A549 (cell line): ENCODE data around the gene TMEM185A. TPM values are rescaled to one million over a fixed set of nuclear protein-coding genes. Genes with fewer than 3 reads are reported as not detected.
"Not testable (repeated sequence)": the region's sequence is repeated elsewhere in the genome, so short reads cannot be mapped to it uniquely, and the experiment has no call there.

Experiments used
- ATAC-seq, 2 experiments: fragments of 200-7000 bp in 1 of 2; fragments of >200 bp in 1 of 2; cut with Nextera tagmentation in 1 of 2; cut with Tn5 transposase in 1 of 2; 3 replicates each; pipeline versions ENCODE4 v1.8.0 to v1.9.1; 2018 to 2020; ENCODE audit warnings: mild to moderate bottlenecking in 1 of 2, moderate library complexity in 1 of 2
- CTCF ChIA-PET: fragments of 300-600 bp; sonication (Branson Sonifier 250); formaldehyde crosslinking; extraction: SDS; loops from one replicate; lab custom pipeline; 2021; ENCODE audit warnings: antibody characterized with exemption, inconsistent platforms; lab: Yijun Ruan, JAX
- POLR2A ChIA-PET: fragments of 350-600 bp; formaldehyde crosslinking; extraction: SDS; loops from one replicate; lab custom pipeline; 2021; ENCODE audit warnings: antibody characterized with exemption, inconsistent platforms; lab: Yijun Ruan, JAX
- DNase-seq, 2 experiments: peaks; one replicate each; pipeline versions ENCODE4 v3.0.0 to v3.0.0-alpha.2; 2011 to 2016; ENCODE audit warnings: low read depth in 1 of 2, low spot score in 1 of 2
- FAIRE-seq: peaks from 2 replicates; lab custom pipeline; 2011; peaks lifted over from hg19 to GRCh38; lab: Jason Lieb, UNC
- H3K27ac ChIP-seq, 2 experiments: fragments of >200 bp; sonication (Bioruptor Twin); formaldehyde crosslinking; 3 replicates each; pipeline ENCODE4 v1.5.1; 2016 to 2017
- H3K4me1 ChIP-seq: fragments of >200 bp; sonication (Bioruptor Twin); formaldehyde crosslinking; 3 replicates; pipeline ENCODE4 v1.6.1; 2016
- H3K4me2 ChIP-seq: fragments of >200 bp; sonication (Bioruptor Twin); formaldehyde crosslinking; 3 replicates; pipeline ENCODE4 v1.6.1; 2016
- H3K4me3 ChIP-seq: fragments of >200 bp; sonication (Bioruptor Twin); formaldehyde crosslinking; 3 replicates; pipeline ENCODE4 v1.5.1; 2016
- H3K9me3 ChIP-seq: fragments of >200 bp; sonication (Bioruptor Twin); formaldehyde crosslinking; 3 replicates; pipeline ENCODE4 v1.6.1; 2016
- WGBS: methylation state at CpG from one replicate; pipeline ENCODE4 v1.1.6; 2017; ENCODE audit errors: missing lambda C conversion rate; 5-methylcytosine and 5-hydroxymethylcytosine counted together
- polyA plus RNA-seq, 4 experiments: library from polyadenylated mRNA; depleted of rRNA in 3 of 4; stranded (reverse); fragments of >200 nt; fragmentation: RNase III in 1 of 4; extraction: RNeasy Plus Mini Kit Qiagen cat#74134 plus additional on column Dnase treatment in 1 of 4; gene quantifications; 2 replicates in 3 of 4; 3 replicates in 1 of 4; pipeline ENCODE4 v1.2.3, GENCODE V29; 2011 to 2017

Gene TMEM185A
- polyA plus RNA-seq, 2 of the 4 experiments (the other 2 are of a cell fraction): 21.5 to 25.1 TPM

- ATAC-seq, H3K4me1 ChIP-seq, H3K27ac ChIP-seq, H3K9me3 ChIP-seq, H3K4me2 ChIP-seq, CTCF ChIA-PET, POLR2A ChIA-PET, DNase-seq, H3K4me3 ChIP-seq: not testable (repeated sequence)
- FAIRE-seq: peak; percentile 88
- WGBS: no CpG with 5 or more reads among the region's 3 CpGs
Measured at GRCh38 chrX:149547782-149548181, 83.8 kb downstream of the TMEM185A start.

GRCh38 chrX:149546962-149547361 is 84.6 kb downstream of the TMEM185A start:
- H3K9me3 ChIP-seq, CTCF ChIA-PET, ATAC-seq, H3K4me3 ChIP-seq, H3K4me1 ChIP-seq, POLR2A ChIA-PET, FAIRE-seq, DNase-seq, H3K27ac ChIP-seq, H3K4me2 ChIP-seq: not testable (repeated sequence)
- WGBS: 100% methylated on average over 1 of the region's 1 CpG

Other genes with a start within 250 kb of the TMEM185A start
- 120 and 135 TPM in 2 replicates for gene IDS, start 126.5 kb downstream of the TMEM185A start, polyA plus RNA-seq (2011; rRNA removed)
- 40.6 to 46.8 TPM (median 44.5 TPM) in 3 replicates for gene IDS, start 126.5 kb downstream of the TMEM185A start, polyA plus RNA-seq (2017; fragmentation: RNase III; extraction: RNeasy Plus Mini Kit Qiagen cat#74134 plus additional on column Dnase treatment)
- gene EOLA1, start 90.8 kb downstream of the TMEM185A start, polyA plus RNA-seq (2011; rRNA removed): 23.3 and 26.0 TPM in 2 replicates
- 14.5 to 16.9 TPM (median 16.4 TPM) in 3 replicates for gene EOLA1, start 90.8 kb downstream of the TMEM185A start, polyA plus RNA-seq (2017; fragmentation: RNase III; extraction: RNeasy Plus Mini Kit Qiagen cat#74134 plus additional on column Dnase treatment)
- not detected in 2 replicates for gene HSFX3, start 81.9 kb downstream of the TMEM185A start, polyA plus RNA-seq (2011; rRNA removed)
- gene HSFX3, start 81.9 kb downstream of the TMEM185A start, polyA plus RNA-seq (2017; fragmentation: RNase III; extraction: RNeasy Plus Mini Kit Qiagen cat#74134 plus additional on column Dnase treatment): not detected in 3 replicates
- gene MAGEA9B, start 44.3 kb downstream of the TMEM185A start, polyA plus RNA-seq (2011; rRNA removed): 0.08 TPM in 1 of 2 replicates, not detected in the other
- gene MAGEA9B, start 44.3 kb downstream of the TMEM185A start, polyA plus RNA-seq (2017; fragmentation: RNase III; extraction: RNeasy Plus Mini Kit Qiagen cat#74134 plus additional on column Dnase treatment): not detected in 3 replicates
- not detected in 2 replicates for gene HSFX2, start 36.5 kb downstream of the TMEM185A start, polyA plus RNA-seq (2011; rRNA removed)
- 0.08 to 0.18 TPM (median 0.10 TPM) in 3 replicates for gene HSFX2, start 36.5 kb downstream of the TMEM185A start, polyA plus RNA-seq (2017; fragmentation: RNase III; extraction: RNeasy Plus Mini Kit Qiagen cat#74134 plus additional on column Dnase treatment)
- not detected in 2 replicates for gene MAGEA11, start 80.3 kb upstream of the TMEM185A start, polyA plus RNA-seq (2011; rRNA removed)
- gene MAGEA11, start 80.3 kb upstream of the TMEM185A start, polyA plus RNA-seq (2017; fragmentation: RNase III; extraction: RNeasy Plus Mini Kit Qiagen cat#74134 plus additional on column Dnase treatment): not detected in 3 replicates
- gene HSFX1, start 142.3 kb upstream of the TMEM185A start, polyA plus RNA-seq (2011; rRNA removed): 0.44 and 0.49 TPM in 2 replicates
- 0.18 to 0.45 TPM (median 0.26 TPM) in 3 replicates for gene HSFX1, start 142.3 kb upstream of the TMEM185A start, polyA plus RNA-seq (2017; fragmentation: RNase III; extraction: RNeasy Plus Mini Kit Qiagen cat#74134 plus additional on column Dnase treatment)
- not detected in 2 replicates for gene MAGEA9, start 150.1 kb upstream of the TMEM185A start, polyA plus RNA-seq (2011; rRNA removed)
- gene MAGEA9, start 150.1 kb upstream of the TMEM185A start, polyA plus RNA-seq (2017; fragmentation: RNase III; extraction: RNeasy Plus Mini Kit Qiagen cat#74134 plus additional on column Dnase treatment): not detected in 3 replicates
- not detected in 2 replicates for gene MAGEA8, start 249.4 kb upstream of the TMEM185A start, polyA plus RNA-seq (2011; rRNA removed)
- not detected in 3 replicates for gene MAGEA8, start 249.4 kb upstream of the TMEM185A start, polyA plus RNA-seq (2017; fragmentation: RNase III; extraction: RNeasy Plus Mini Kit Qiagen cat#74134 plus additional on column Dnase treatment)